ENCODE measurements around the gene SLC25A6.
"Not testable (repeated sequence)": the region's sequence is repeated elsewhere in the genome, so short reads cannot be mapped to it uniquely, and the experiment has no call there.

Gene SLC25A6

DNA sequence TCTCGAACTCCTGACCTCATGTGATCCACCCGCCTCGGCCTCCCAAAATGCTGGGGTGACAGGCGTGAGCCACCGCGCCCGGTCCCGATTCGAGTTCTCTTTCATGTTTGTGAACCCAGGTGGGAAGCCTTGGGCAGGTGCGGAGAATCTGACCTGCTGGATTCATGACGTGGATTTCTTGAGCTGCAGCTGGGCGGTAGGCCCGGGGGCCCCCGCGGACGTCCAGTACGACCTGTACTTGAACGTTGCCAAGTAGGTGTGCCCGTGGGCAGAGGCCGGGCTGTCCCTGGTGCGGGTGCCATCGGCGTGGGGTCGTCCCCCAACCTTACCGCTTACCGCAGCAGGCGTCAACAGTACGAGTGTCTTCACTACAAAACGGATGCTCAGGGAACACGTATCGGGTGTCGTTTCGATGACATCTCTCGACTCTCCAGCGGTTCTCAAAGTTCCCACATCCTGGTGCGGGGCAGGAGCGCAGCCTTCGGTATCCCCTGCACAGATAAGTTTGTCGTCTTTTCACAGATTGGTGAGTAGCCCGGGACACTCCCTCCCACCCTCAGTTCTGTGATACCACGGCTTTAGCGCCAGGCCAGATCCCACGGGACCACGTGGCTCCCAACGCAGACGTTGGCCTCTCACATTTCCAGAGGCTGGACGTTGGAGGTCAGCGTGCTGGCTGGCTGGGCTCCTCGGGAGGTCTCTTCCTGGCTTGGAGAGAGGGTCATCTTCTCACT lies 39.8 kb downstream of the SLC25A6 start:
- DNase-seq = no peak

DNA sequence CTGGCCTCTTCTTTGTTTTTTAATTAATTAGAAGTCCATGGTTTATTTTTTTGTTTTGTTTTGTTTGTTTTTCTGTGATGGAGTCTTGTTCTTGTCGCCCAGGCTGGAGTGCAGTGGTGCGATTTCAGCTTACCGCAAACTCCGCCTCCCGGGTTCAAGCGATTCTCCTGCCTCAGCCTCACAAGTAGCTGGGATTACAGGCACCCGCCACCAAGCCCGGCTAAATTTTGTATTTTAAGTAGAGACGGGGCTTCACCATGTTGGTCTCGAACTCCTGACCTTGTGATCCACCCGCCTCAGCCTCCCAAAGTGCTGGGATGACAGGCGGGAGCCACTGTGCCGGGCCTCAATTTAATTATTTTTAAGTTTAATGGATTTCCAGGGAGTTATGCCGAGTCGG lies 42.3 kb downstream of the SLC25A6 start:
- not testable (repeated sequence) for DNase-seq

GRCh38 chrX:1341545-1342184 lies 50.2 kb downstream of the SLC25A6 start:
- DNase-seq = no peak

DNA sequence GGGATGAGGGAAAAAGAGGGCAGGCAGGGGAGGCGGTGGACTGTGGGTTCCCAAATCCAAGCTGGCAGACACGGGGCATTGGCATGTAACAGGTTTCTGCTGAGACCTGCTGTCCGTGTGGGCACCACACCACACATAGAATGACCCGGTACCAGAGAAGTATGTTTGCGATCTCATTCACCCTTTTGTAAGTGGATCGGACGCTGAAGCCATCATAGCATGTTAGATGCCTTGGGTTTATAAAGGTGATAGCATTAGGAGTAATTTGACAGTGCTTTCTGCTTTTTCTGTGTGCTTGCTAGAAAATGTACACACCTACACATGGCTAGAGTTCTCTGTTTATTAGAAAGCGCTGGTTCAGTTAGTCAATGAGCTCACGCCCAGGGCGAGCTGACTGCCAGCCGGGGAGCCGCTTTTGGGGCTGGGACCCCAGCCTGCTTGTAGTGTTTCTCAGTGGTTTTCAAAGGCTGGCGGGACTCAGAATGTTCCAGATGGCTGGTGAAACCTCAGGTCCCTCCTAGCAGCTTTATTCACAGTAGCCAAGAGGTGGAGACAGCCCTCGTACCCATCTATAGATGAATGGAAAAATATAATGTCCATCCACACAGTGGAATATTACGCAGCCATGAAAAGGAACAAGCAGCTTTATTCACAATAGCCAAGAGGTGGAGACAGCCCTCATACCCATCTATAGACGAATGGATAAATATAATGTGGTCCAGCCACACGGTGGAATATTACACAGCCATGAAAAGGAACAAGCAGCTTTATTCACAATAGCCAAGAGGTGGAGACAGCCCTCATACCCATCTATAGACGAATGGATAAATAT lies 54.7 kb downstream of the SLC25A6 start:
- DNase-seq = no peak

DNA sequence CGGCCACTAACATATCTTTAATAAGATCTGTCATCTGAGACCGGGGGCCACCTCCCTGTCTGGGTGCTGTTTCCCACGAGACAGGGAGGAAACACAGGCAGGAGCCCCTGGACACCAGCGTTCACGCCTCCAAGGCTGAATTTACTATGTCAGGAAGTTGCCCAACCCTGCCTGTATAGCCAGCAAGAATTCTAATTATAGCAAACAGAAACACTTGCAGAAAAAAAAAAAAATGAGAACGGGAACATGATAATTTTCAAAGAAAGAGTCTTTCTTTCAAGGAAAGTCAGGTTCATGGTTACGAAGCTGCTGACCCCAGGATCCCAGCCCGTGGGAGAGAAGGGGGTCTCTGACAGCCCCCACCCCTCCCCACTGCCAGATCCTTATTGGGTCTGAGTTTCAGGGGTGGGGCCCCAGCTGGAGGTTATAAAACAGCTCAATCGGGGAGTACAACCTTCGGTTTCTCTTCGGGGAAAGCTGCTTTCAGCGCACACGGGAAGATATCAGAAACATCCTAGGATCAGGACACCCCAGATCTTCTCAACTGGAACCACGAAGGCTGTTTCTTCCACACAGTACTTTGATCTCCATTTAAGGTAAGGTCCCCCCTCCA lies 55.5 kb downstream of the SLC25A6 start, which contains the start of gene IL3RA:
Gene IL3RA, plus strand, starts transcription at position 455 of the 613 bp plus-strand sequence. CDS start 4,981 bp downstream, outside the sequence.
- DNase-seq = no peak

Data from NCI-H1417 (cell line).